ENCODE measurements around the gene CAPS2. TPM values are rescaled to one million over a fixed set of nuclear protein-coding genes. Genes with fewer than 3 reads are reported as not detected.

CAPS2 gene
- total and polyA plus RNA-seq, 2 experiments from 2014 or later = 2.9 to 7.4 TPM

- peaks cover 6% of the 10 kb centered on the region for H3K27me3 Mint-ChIP-seq (ENCODE audit: insufficient read depth, low read depth, poor library complexity)
- H2AFZ ChIP-seq = no peak overlapping the region
- ATAC-seq (no peak), DNase-seq (ENCODE audit: low spot score) (no peak)
- peaks cover 9% of the 10 kb centered on the region for H3K4me1 Mint-ChIP-seq
- no peaks in the 10 kb centered on the region for H3K36me3 Mint-ChIP-seq (ENCODE audit: low read depth)
- no peaks in the 10 kb centered on the region for H3K79me2 ChIP-seq (replicated peaks; ENCODE audit: insufficient read depth)
- H3K9me2 ChIP-seq (ENCODE audit: insufficient read depth) = no peaks in the 10 kb centered on the region
- H3K27me3 ChIP-seq (ENCODE audit: insufficient read depth) = no peaks in the 10 kb centered on the region
- no peak overlapping the region for H3K4me3 ChIP-seq
- H3K9me3 Mint-ChIP-seq = no peaks in the 10 kb centered on the region; the same call in 2 of the 3 replicates
- H3K27ac Mint-ChIP-seq = no peak overlapping the region
- H3F3A ChIP-seq (replicated peaks; ENCODE audit: low read depth) = no peaks in the 10 kb centered on the region
- TF ChIP-seq CTCF (conservative IDR thresholded peaks at IDR 0.05; ENCODE audit: low read depth in 2 of 2) (no peak), CREB1 (CRISPR knock-in tag; IDR thresholded peaks at IDR 0.05; ENCODE audit: low read depth) (no peak), NANOG (IDR thresholded peaks at IDR 0.05; ENCODE audit: borderline replicate concordance) (no peak), STAT1 (IDR thresholded peaks at IDR 0.05; ENCODE audit: unreplicated experiment) (no peak), REST (IDR thresholded peaks at IDR 0.05; ENCODE audit: unreplicated experiment) (no peak), ETS1 (IDR thresholded peaks at IDR 0.05) (no peak), JUNB (IDR thresholded peaks at IDR 0.05; ENCODE audit: unreplicated experiment) (no peak), POLR2AphosphoS5 (IDR thresholded peaks at IDR 0.05; ENCODE audit: low read depth) (no peak), ZNF114 (CRISPR knock-in tag; IDR thresholded peaks at IDR 0.05) (no peak), ZNF331 (CRISPR knock-in tag; IDR thresholded peaks at IDR 0.05; ENCODE audit: low read depth) (no peak), EZH2 (IDR thresholded peaks at IDR 0.05; ENCODE audit: low read depth, unreplicated experiment) (no peak), ZNF462 (CRISPR knock-in tag; IDR thresholded peaks at IDR 0.05) (no peak), EZH2phosphoT487 (IDR thresholded peaks at IDR 0.05; ENCODE audit: unreplicated experiment) (no peak)
- H3K4me2 ChIP-seq = no peak overlapping the region
- no peak overlapping the region for H3K4me3 Mint-ChIP-seq
- no peak overlapping the region for H3K27ac ChIP-seq (ENCODE audit: low read depth)
- H3K4me1 ChIP-seq (ENCODE audit: insufficient read depth) = peaks cover 5% of the 10 kb centered on the region; the same call in 1 of the 2 replicates
- H3K36me3 ChIP-seq (ENCODE audit: insufficient read depth) = no peaks in the 10 kb centered on the region
- H4K20me1 ChIP-seq (replicated peaks; ENCODE audit: insufficient read depth) = no peaks in the 10 kb centered on the region
These were observed 2.5 kb downstream of the CAPS2 start for GRCh38 chr12:75327642-75328041.
